H1 (cell line): ENCODE results near the gene CHI3L1. TPM values are rescaled to one million over a fixed set of nuclear protein-coding genes. Genes with fewer than 3 reads are reported as not detected.

Experiments used
- CBX5 ChIP-seq: fragments of 300-800, 300-1000 bp; sonication (generic); IDR thresholded peaks from 2 replicates; pipeline ENCODE4 v1.7.1; 2016; ENCODE audit warnings: antibody characterized with exemption, low read length, low read depth
- CREB1 ChIP-seq: IDR thresholded peaks from 2 replicates; pipeline ENCODE4 v1.6.1; 2012; ENCODE audit warnings: inconsistent platforms
- USF2 ChIP-seq: IDR thresholded peaks from 2 replicates; pipeline ENCODE4 v1.6.1; 2011; ENCODE audit warnings: low read length, improper control_type of control experiment
- polyA plus RNA-seq, 7 experiments: library from polyadenylated mRNA; depleted of rRNA in 3 of 7; stranded (reverse) in 5 of 7; unstranded in 2 of 7; fragments of >200 nt in 5 of 7; fragments of 200-250 nt in 2 of 7; gene quantifications; 1 replicate in 5 of 7; 2 replicates in 1 of 7; 4 replicates in 1 of 7; pipeline versions ENCODE4 v1.2.1 to v1.2.3, GENCODE V29; 2011 to 2013; ENCODE audit warnings: missing spikeins in 2 of 7, mixed read lengths in 2 of 7
- total RNA-seq: library from RNA; stranded (reverse); fragmentation: NEBNext Ultra II Directional; extraction: Animal tissue kit (Norgen Biotek cat#: 25700); gene quantifications from 2 replicates; pipeline ENCODE4 v1.2.1, GENCODE V29; 2021

Gene CHI3L1
- total and polyA plus RNA-seq, 2 of the 8 experiments (the other 6 are each of a cell fraction or from before 2014, with no cell fraction given), result 1.0 TPM; not detected in 1

GRCh38 chr1:203138066-203138465, 48.4 kb downstream of the CHI3L1 start (continued):
- TF ChIP-seq USF2 (no peak), CREB1 (no peak), CBX5 (no peak)
- TF ChIP-seq, all 59 proteins: peak for 0
